Astrocyte (in vitro differentiated cells and primary cell): ENCODE measurements around the gene FCGR3A. TPM values are rescaled to one million over a fixed set of nuclear protein-coding genes. Genes with fewer than 3 reads are reported as not detected.
"Not testable (repeated sequence)": the region's sequence is repeated elsewhere in the genome, so short reads cannot be mapped to it uniquely, and the experiment has no call there.

Experiments
- DNase-seq: peaks from one replicate; pipeline ENCODE4 v3.0.0-alpha.2; 2010; ENCODE audit warnings: low read depth
- FAIRE-seq: peaks from 2 replicates; lab custom pipeline; 2011; peaks lifted over from hg19 to GRCh38; lab: Jason Lieb, UNC
- H2AFZ ChIP-seq: 2 replicates; pipeline ENCODE4 v1.6.0; 2012; ENCODE audit warnings: low read depth, low read length, inconsistent platforms
- H3K27ac ChIP-seq: 2 replicates; pipeline ENCODE4 v1.5.1; 2011; ENCODE audit warnings: low read depth, low read length, inconsistent platforms
- H3K27me3 ChIP-seq: 2 replicates; pipeline ENCODE4 v1.6.0; 2011; ENCODE audit warnings: low read length, inconsistent platforms; ENCODE audit not compliant: insufficient read depth
- H3K36me3 ChIP-seq: 2 replicates; pipeline ENCODE4 v1.5.1; 2011; ENCODE audit warnings: low read length, inconsistent platforms; ENCODE audit not compliant: insufficient read depth
- H3K4me1 ChIP-seq: 2 replicates; pipeline ENCODE4 v1.5.1; 2011; ENCODE audit warnings: low read length, inconsistent platforms; ENCODE audit not compliant: insufficient read depth
- H3K4me2 ChIP-seq: 2 replicates; pipeline ENCODE4 v1.6.0; 2012; ENCODE audit warnings: low read length, inconsistent platforms
- H3K4me3 ChIP-seq: 2 replicates; pipeline ENCODE4 v1.5.1; 2011; ENCODE audit warnings: low read depth, mild to moderate bottlenecking, low read length, inconsistent platforms; ENCODE audit not compliant: insufficient read depth
- H3K79me2 ChIP-seq: 2 replicates; pipeline ENCODE4 v1.6.0; 2012; ENCODE audit warnings: mild to moderate bottlenecking, low read length, inconsistent platforms; ENCODE audit not compliant: insufficient read depth
- H3K9ac ChIP-seq: 2 replicates; pipeline ENCODE4 v1.6.0; 2012; ENCODE audit warnings: mild to moderate bottlenecking, low read length, inconsistent platforms
- H3K9me3 ChIP-seq: 2 replicates; pipeline ENCODE4 v1.5.1; 2012; ENCODE audit warnings: low read depth, mild to moderate bottlenecking, low read length, inconsistent platforms; ENCODE audit not compliant: insufficient read depth
- H4K20me1 ChIP-seq: 2 replicates; pipeline ENCODE4 v1.6.0; 2012; ENCODE audit warnings: low read length, inconsistent platforms; ENCODE audit not compliant: insufficient read depth
- H3K27ac Mint-ChIP-seq: one replicate; pipeline ENCODE4 v1.8.0; 2021; ENCODE audit warnings: mild to moderate bottlenecking, mixed read lengths; ENCODE audit not compliant: unreplicated experiment
- H3K27me3 Mint-ChIP-seq: one replicate; pipeline ENCODE4 v1.8.0; 2021; ENCODE audit warnings: low read depth, mixed read lengths; ENCODE audit not compliant: unreplicated experiment
- H3K36me3 Mint-ChIP-seq: one replicate; pipeline ENCODE4 v1.8.0; 2021; ENCODE audit warnings: low read depth, mixed read lengths; ENCODE audit not compliant: unreplicated experiment
- H3K4me1 Mint-ChIP-seq: one replicate; pipeline ENCODE4 v1.8.0; 2021; ENCODE audit warnings: low read depth, mixed read lengths; ENCODE audit not compliant: unreplicated experiment
- H3K4me3 Mint-ChIP-seq: one replicate; pipeline ENCODE4 v1.8.0; 2021; ENCODE audit warnings: mild to moderate bottlenecking, moderate library complexity, mixed read lengths; ENCODE audit not compliant: unreplicated experiment
- H3K9me3 Mint-ChIP-seq: one replicate; pipeline ENCODE4 v1.8.0; 2021; ENCODE audit warnings: mild to moderate bottlenecking, mixed read lengths; ENCODE audit not compliant: unreplicated experiment
- total RNA-seq: library from RNA; stranded (reverse); gene quantifications from 2 replicates; pipeline ENCODE4 v1.2.1, GENCODE V29; 2021

Gene FCGR3A
- total RNA-seq, 1 donor from 2014 or later: not detected

DNA sequence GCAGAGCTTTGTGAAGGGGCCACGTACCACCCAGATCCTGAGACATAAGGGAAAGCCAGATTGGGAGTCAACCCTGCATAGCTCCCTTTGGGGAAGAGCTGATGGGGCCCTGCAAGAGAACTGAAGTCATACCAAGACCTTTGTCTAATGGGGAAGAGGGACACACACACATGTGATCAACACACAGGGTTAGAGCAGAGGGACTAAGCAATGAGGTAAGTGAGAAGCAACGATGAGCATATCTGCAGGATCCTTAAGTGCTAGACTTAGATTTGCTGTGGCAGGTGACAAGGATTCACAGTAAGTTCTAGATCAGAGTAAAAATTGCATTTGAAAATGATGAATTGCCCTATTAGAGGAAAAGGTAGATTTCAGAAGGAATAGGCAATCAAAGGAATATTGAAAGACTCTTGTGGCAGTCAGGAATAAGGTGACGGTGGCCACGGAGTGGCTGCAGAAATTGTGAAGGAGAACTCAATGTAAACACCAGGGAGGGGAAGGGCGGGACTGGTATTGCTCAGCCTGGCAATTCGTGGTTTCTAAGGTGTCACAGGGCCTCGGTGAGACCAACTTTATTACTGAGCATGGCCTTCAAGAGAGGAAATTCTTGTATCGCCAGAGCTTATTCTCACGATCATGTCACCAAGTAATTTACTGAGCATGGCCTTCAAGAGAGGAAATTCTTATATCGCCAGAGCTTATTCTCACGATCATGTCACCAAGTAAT, 4.5 kb downstream of the FCGR3A start:
- not testable (repeated sequence) for H3K4me3 ChIP-seq, H3K27ac Mint-ChIP-seq, H3K36me3 ChIP-seq, H4K20me1 ChIP-seq, H3K27ac ChIP-seq, H3K4me1 Mint-ChIP-seq, H2AFZ ChIP-seq, H3K27me3 ChIP-seq, H3K4me2 ChIP-seq, FAIRE-seq, H3K4me3 Mint-ChIP-seq, H3K9ac ChIP-seq, H3K4me1 ChIP-seq, H3K9me3 Mint-ChIP-seq, H3K36me3 Mint-ChIP-seq, H3K79me2 ChIP-seq, DNase-seq, H3K9me3 ChIP-seq
- H3K27me3 Mint-ChIP-seq: peaks cover 22% of the 10 kb centered on the region

DNA sequence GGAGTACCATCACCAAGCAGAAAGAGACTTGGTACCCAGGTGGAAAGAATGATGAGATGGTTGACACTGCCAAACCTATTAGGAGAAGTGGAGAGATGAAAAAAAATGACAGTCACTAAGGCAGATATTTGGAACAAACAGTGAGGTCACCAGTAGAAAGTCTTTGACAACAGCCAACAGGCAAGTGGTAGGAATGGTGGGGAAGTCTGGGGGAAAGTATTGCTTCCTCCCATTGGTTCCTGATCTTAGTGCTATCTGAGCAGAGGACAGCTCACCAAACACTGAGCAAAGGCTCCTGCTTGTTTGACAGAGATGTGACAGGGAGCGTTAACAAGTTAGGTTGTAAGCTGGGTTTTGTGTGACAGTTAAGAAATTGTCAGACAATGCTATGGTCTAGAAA, 6.5 kb downstream of the FCGR3A start:
- H3K4me1 Mint-ChIP-seq, H3K4me3 Mint-ChIP-seq, H3K36me3 ChIP-seq, H3K9me3 Mint-ChIP-seq, H3K79me2 ChIP-seq, H3K36me3 Mint-ChIP-seq, H3K4me1 ChIP-seq, DNase-seq, H4K20me1 ChIP-seq, FAIRE-seq, H3K27ac ChIP-seq, H3K9me3 ChIP-seq, H2AFZ ChIP-seq, H3K9ac ChIP-seq, H3K4me3 ChIP-seq, H3K27ac Mint-ChIP-seq, H3K4me2 ChIP-seq, H3K27me3 ChIP-seq: not testable (repeated sequence)
- peaks cover 20% of the 10 kb centered on the region for H3K27me3 Mint-ChIP-seq

DNA sequence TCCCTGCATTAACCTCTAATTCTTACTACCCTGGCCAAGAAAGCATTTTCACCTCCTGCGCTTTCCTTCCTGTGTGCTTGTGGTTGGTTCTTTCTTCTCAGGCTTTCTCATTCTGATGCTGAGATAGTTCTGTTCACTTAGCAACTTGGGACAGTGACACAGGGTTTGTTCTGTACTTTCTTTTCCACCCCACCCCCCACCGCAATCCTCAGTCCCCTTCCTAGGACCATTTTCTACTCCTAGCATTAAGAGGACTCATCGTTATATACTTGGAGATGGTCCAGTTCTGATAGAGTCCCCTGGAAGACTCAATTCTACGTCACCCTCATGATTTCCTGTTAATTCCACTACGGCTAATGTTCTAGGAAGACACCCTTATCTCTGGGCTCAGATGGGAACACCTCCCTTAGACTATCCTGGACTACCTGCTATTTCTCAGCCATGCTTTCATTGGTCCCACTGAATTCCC, 7.5 kb downstream of the FCGR3A start:
- not testable (repeated sequence) for H3K9ac ChIP-seq, H3K36me3 ChIP-seq, H3K9me3 ChIP-seq, H3K27ac Mint-ChIP-seq, H4K20me1 ChIP-seq, H3K4me1 Mint-ChIP-seq, DNase-seq, H3K36me3 Mint-ChIP-seq, H3K4me3 ChIP-seq, H3K4me3 Mint-ChIP-seq, H3K79me2 ChIP-seq, H3K27me3 ChIP-seq, H3K4me1 ChIP-seq, H3K4me2 ChIP-seq, H2AFZ ChIP-seq, H3K9me3 Mint-ChIP-seq, FAIRE-seq, H3K27ac ChIP-seq
- H3K27me3 Mint-ChIP-seq: peaks cover 20% of the 10 kb centered on the region

- not testable (repeated sequence) for H2AFZ ChIP-seq, H3K27ac Mint-ChIP-seq, H4K20me1 ChIP-seq, FAIRE-seq, H3K4me3 ChIP-seq, H3K36me3 ChIP-seq, H3K4me1 ChIP-seq, H3K9me3 Mint-ChIP-seq, H3K27me3 ChIP-seq, DNase-seq, H3K9ac ChIP-seq, H3K36me3 Mint-ChIP-seq, H3K79me2 ChIP-seq, H3K9me3 ChIP-seq, H3K27ac ChIP-seq, H3K4me1 Mint-ChIP-seq
- H3K4me2 ChIP-seq: peak overlapping the region; percentile 94
- Mint-ChIP-seq H3K4me3 (peak overlapping the region; percentile 48), H3K27me3 (peaks cover 20% of the 10 kb centered on the region)
Observed at GRCh38 chr1:161540570-161540960, 9.1 kb downstream of the FCGR3A start.

GRCh38 chr1:161539731-161540569, 9.7 kb downstream of the FCGR3A start:
- DNase-seq: peak; percentile 78
- not testable (repeated sequence) for H3K36me3 ChIP-seq, H3K36me3 Mint-ChIP-seq, H3K4me1 ChIP-seq, H3K9me3 ChIP-seq, H3K79me2 ChIP-seq, H3K4me1 Mint-ChIP-seq, FAIRE-seq, H3K9me3 Mint-ChIP-seq, H4K20me1 ChIP-seq, H3K27me3 ChIP-seq
- Mint-ChIP-seq H3K27ac (peak overlapping the region; percentile 91), H3K4me3 (peak overlapping the region; percentile 93), H3K27me3 (peaks cover 14% of the 10 kb centered on the region)
- Histone ChIP-seq H3K4me3 (peak overlapping the region; percentile 90), H3K9ac (peak overlapping the region; percentile 78), H2AFZ (peak overlapping the region; percentile 91), H3K4me2 (peak overlapping the region; percentile 94), H3K27ac (peak overlapping the region; percentile 44)
